GM21447 (cell line): ENCODE measurements around the gene MYO7B.

ENCODE experiments used
- ATAC-seq: cut with Tn5 transposase; IDR thresholded peaks from one replicate; pipeline ENCODE4 v1.9.1; 2021; ENCODE audit not compliant: unreplicated experiment

Gene MYO7B

DNA sequence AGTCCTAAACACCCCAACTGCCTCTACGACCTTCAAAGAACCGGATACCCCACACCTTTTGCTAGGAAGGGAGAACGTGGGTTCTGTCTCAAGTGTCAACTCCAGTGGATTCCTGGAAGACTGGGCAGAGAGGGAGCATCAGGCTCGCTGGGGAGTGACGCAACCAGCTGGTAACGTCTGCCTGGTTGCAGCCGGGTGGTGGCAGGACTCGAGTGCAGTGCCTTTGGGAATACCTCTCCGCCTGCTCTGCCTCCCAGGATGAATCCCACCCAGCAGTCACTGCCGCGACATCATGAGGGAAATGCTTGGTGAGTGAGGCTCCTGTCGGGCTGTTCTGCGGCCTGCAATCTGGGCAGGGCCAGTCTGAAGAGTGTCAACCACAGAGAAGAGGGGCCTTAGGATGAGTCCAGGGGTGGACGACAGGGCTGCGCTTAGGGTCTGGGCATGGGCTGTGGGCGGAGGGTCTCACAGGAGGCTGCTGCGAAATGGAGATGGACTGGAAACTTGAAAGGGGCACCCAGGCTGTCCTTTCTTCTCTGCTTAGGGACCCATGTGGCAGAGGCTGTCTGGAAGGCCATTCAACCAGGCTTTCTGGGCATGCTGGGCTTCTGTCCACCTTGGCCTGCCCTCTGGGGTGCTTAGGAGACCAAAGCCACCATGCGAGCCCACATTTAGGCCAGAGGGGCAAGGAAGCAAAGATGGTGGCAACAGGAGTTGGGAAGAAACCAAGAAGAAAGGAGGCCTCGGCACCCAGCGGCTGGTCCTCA, 123.3 kb downstream of the MYO7B start:
- no peak for ATAC-seq

- ATAC-seq = no peak
These were observed 124.2 kb downstream of the MYO7B start for GRCh38 chr2:127659408-127660290.

- ATAC-seq = no peak
These were observed 124.8 kb downstream of the MYO7B start for GRCh38 chr2:127660291-127660578.

DNA sequence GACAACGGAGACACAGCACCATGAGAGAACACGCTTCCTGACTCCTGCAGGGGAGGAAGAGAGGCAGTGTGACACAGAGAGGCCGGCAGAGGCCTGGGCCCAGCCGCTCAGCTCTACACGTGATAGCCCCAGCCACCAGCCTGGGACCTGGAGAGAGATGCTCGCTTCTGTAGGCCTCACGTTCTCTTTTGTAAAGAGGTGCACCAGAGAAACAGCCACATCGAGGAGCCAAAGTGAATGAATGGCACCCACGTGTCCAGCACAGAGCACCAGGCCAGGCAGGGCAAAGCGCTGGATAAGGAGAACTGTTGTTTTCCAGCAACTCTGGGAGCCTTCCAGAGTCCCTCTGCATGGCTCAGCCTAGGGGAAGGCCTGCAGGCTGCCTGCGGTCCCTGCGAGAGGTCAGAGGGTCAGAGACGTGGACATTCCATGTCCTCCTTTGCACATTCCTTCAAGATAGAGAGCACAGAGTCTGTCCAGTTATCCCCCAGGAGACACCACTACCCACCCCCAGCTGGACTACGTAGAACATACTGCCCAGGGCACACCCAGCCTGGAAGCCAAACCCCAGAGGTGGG, 125.7 kb downstream of the MYO7B start:
- no peak for ATAC-seq

DNA sequence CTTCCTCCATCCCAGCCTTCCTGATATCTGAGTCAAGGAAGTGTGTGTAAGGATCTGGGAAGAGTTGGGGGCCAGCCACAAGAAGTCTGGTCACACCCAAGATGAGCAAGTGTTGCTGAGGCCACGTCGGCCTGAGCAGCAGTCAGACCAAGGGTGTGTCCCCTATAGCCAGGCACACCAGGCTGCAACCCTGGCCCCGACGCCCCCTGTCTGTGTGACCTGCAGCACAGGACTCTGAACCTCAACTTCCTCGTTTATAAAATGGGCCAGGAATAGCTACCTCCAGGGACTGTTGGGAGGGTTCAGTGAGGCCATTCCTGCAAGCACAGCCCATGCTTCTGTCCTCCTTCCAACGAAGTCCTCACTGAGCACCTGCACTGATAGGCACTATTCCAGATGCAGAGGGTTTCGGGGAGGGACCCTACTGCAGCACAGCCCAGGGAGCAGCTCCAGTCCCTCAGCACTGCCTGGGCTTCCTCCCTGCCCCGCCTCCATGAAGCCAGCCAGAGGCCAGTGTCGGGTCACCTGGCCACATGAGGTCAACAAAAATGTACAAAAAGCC, 126.5 kb downstream of the MYO7B start:
- no peak for ATAC-seq

DNA sequence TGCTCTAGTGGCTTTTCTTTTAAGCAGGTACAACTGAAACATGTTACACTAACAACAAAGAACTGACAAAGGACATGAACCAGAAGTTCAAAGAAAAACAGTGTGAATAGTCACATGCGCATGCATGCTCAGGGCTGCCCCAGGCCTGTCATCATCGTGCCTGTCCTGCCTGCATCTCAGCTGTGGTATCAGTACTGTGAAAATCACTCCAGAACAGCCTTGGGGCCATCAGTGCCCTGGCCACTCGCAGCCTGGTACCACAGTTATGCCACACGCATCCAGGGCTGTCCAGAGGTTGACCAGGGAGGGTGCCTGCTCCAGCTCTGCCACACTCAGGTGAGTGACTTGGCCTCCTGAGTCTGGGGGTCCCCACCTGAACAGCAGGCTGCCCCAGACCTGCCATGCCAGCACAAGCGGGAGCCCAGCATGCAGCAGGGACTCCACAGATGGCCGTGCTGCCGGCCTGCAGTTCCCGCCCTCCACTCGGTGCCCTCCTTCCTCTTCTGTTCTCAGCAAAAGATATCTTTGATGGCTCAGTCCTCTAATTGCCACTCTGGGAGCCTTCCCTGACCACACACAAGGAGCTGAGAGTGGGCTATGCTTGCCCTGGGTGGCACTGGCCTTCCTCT, 127.6 kb downstream of the MYO7B start:
- no peak for ATAC-seq

DNA sequence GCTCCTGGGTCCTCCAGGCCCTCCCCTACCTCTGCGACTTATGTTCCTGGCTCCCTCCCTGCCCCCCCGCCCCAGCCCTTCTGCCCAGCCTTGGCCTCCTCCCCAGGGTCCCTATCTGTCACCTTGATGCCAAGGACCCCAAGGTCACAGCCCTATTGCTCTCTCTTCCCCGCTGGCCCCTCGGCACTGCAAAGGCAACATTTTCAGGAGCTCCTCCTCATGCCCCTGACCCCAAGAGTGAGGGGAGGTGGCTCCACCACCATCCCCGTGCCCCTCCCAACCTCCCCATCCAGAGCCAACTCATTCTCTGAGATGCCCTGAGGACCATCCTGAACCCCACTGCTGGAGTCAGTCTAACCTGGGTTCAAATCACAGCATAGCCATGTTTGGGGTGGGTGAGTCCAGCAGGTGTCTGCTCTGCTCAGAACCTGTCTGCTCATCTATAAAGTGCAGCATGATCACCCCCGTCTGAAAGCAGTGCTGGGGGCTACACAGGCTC, 128.1 kb downstream of the MYO7B start:
- no peak for ATAC-seq

DNA sequence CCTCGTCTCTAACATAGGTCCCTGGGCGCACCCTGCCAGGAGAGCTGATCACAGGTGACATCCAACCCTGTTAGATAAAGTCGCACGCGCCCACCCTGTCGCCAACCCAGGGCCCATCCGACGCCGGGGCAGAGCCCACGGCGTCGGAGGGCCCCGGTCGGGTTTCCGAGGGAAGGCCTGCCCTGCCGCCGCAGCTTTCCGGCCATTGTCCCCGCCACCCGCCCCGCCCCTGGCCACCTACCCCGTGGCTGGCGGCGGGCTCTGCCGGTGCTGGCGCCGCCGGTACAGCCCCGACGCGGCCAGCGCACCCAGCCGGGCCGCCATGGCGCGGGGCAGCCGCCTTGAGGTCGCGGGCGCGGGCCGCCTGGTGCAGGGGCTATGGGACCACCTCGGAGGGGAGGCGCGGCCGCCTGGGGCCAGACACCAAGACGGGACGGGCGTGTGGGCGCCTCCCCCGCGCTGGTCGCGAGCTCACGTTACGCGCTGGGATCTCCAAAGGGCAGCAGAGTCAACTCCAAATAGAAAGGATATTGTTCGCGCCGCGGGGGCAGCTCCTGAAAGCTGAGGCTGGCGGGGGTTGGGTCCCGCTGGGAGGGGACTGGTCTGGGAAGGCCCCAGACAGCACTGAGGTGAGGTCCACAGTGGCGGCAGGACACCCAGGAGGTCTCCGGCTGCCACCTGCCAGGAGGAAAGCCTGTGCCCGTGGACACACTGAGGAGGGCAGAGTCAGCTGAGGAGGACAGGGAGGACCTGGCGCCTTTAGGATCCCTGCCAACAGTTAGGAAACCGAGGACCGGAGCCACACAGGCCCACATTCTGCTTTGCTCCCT, 128.8 kb downstream of the MYO7B start:
- ATAC-seq = no peak

GRCh38 chr2:127664895-127665225, 129.4 kb downstream of the MYO7B start:
- no peak for ATAC-seq

DNA sequence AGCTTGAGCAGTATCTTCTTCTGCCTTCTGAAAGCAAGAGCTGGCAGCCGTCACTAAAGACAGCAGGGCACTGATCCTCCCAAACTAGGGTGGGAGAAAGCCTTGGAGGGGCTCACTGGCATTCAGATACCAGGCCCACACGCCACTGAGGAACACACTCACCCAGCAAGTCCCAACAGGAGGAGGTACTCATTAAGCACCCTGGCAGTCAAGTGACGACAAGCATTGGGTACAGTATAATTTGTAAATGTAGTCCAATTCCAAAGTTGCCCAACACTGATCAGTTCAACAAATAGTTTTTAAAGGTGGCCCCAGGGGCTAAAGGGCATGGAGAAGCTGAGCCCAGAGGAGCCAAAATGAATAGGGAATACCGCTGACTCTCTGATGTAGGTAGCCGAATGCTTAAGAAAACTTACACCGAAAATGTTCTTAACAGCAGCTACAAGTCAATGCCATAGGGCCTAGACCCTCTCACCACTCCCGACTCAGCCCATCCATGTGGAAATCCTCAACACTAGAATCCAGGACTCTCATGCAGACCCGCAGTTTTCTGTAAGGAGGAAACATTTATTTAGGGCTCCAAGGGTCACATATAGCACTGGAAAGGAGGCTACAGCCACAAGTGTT, 129.9 kb downstream of the MYO7B start:
- ATAC-seq = no peak

DNA sequence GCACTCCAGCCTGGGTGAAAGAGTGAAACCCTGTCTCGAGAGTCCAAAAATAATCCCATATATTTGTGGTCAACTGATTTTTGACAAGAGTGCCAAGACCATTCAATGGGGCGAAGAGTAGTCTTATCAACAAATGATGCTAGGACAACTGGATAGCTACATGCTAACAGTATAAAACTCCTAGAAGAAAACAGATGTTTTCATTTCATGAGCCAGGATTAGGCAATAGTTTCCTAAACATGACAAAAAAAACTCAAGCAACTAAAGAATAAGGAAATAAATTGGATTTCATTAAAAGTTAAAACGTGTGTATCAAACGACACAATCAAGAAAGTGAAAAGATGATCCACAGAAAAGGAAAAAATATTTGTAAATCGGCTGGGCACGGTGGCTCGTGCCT, 133.6 kb downstream of the MYO7B start:
- ATAC-seq = no peak

GRCh38 chr2:127670055-127670956, 134.8 kb downstream of the MYO7B start:
- no peak for ATAC-seq

DNA sequence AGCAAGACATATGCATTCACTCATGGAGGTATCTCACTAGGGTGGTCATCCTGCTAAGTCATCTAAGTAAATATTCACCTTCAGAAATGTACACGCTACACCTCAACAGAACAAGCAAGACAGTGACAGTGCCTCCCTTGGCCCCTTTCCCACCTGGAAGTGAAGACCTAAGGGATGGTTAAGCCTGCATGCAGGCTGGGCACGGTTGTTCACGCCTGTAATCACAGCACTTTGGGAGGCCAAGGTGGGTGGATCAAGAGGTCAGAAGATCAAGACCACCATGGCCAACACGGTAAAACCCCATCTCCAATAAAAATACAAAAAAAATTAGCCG, 135.4 kb downstream of the MYO7B start:
- no peak for ATAC-seq

DNA sequence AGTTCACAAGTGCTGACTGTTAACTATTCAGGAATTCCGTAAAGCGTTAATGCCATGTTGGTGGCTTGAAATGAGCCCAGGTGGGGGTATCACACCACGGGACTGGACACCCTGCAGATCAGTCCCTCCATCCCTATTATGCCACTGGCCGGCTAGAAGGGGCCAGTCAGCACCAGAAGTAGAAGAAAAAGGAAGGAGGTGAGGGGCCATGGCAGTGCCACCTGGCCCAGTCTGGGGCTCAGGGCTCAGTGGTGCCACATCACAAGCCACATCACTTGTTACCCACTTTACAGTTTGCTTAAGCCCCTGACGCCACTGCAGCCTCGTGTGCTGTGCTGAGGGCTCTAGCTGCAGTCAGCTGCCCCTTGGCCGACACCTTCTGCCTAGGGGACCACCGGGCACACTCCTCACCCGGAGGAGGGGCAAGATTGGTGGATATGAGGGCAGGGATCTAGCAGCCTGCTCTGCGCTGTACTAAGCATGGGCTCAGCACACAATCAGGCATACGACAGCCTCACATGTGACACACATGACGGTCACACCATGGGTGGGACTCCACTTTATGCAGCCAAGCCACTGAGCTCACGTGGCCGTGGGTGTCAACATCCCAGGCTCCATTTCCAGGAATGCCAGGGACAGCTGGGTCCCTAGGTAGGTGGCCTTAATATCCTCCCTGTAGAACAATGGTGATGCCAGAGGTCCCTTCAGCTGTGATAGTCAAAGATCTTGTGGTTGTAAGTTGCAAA, 136.2 kb downstream of the MYO7B start:
- no peak for ATAC-seq

GRCh38 chr2:127672341-127673224, 137.1 kb downstream of the MYO7B start:
- ATAC-seq = no peak

DNA sequence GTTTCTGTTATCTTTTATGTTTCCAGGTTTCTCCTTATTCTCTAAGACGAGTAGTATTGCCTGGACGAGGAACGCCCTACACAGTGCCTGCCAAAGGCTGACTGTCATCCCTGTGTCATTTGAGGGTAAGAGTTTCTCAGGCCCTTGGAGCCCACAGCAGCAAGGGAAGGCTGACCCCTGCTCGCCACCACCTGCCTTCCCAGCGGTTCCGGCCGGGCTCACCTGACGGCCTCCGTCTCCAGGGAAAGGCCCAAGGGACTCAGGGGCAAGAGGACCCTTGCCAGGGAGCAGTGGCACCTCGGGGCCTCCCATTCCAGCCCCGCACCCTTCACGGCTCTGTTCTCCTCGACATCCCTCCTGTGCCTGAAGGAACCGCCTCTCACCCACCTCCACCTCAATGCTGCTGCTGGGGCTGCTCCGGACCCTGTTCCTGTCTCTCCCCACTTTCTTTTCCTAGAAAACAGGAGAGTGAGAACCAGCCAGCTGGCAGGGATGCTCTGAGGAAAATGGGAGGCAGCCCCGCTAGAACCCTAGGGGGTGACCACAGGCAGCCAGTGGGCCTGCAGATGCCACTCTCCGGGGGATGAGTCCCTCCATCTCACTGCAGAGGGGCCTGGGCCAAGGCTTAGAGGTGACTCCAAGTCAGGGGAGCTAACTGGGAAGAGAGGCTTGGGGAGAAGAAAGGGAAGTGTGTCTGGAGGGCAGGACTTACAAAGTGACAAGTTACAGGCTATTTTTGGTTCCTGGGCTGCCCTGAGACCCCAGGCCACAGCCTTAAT, 138.0 kb downstream of the MYO7B start:
- no peak for ATAC-seq
